Keratinocyte (primary cell): ENCODE measurements around the gene SEL1L. TPM values are rescaled to one million over a fixed set of nuclear protein-coding genes. Genes with fewer than 3 reads are reported as not detected.
A peak's percentile ranks its signal among the peaks of the same experiment; 100 is the strongest.

Experiments
- DNase-seq: peaks from one replicate; pipeline ENCODE4 v3.0.0-alpha.2; 2011; ENCODE audit warnings: low read depth, missing footprints, low spot score
- FAIRE-seq: peaks from 2 replicates; lab custom pipeline; 2011; peaks lifted over from hg19 to GRCh38; lab: Jason Lieb, UNC
- H2AFZ ChIP-seq: 2 replicates; pipeline ENCODE4 v1.6.0; 2012; ENCODE audit warnings: low read length, control low read depth, inconsistent platforms; ENCODE audit not compliant: control insufficient read depth
- H3K27ac ChIP-seq: 2 replicates; pipeline ENCODE4 v1.5.1; 2011; ENCODE audit warnings: low read length; ENCODE audit not compliant: control insufficient read depth, insufficient read depth
- H3K27me3 ChIP-seq: 3 replicates; pipeline ENCODE4 v1.6.0; 2011; ENCODE audit warnings: low read length; ENCODE audit not compliant: control insufficient read depth, insufficient read depth; ENCODE audit errors: extremely low read depth
- H3K36me3 ChIP-seq, 2 experiments: 2 replicates in 1 of 2; 3 replicates in 1 of 2; pipeline ENCODE4 v1.5.1; 2011; ENCODE audit warnings: low read length in 2 of 2, mild to moderate bottlenecking in 1 of 2; ENCODE audit not compliant: control insufficient read depth in 2 of 2, insufficient read depth in 2 of 2; ENCODE audit errors: extremely low read depth in 1 of 2
- H3K4me1 ChIP-seq: 3 replicates; pipeline ENCODE4 v1.5.1; 2011; ENCODE audit warnings: low read length; ENCODE audit not compliant: control insufficient read depth, insufficient read depth; ENCODE audit errors: extremely low read depth
- H3K4me2 ChIP-seq: 3 replicates; pipeline ENCODE4 v1.6.0; 2011; ENCODE audit warnings: low read depth, low read length; ENCODE audit not compliant: control insufficient read depth, insufficient read depth; ENCODE audit errors: extremely low read depth
- H3K4me3 ChIP-seq, 3 experiments: fragments of 200-600 bp in 1 of 3; sonication (generic) in 1 of 3; 2 replicates in 2 of 3; 3 replicates in 1 of 3; pipeline ENCODE4 v1.5.1; 2011 to 2016; ENCODE audit warnings: low read length in 3 of 3, mild to moderate bottlenecking in 3 of 3, control low read depth in 2 of 3, inconsistent platforms in 1 of 3, low read depth in 1 of 3, mixed read lengths in 1 of 3, mixed run types in 1 of 3, moderate library complexity in 1 of 3; ENCODE audit not compliant: control insufficient read depth in 2 of 3, insufficient read depth in 2 of 3; ENCODE audit errors: extremely low read depth in 1 of 3
- H3K79me2 ChIP-seq: 2 replicates; pipeline ENCODE4 v1.6.0; 2012; ENCODE audit warnings: low read length; ENCODE audit not compliant: control insufficient read depth, insufficient read depth
- H3K9ac ChIP-seq: 3 replicates; pipeline ENCODE4 v1.6.0; 2011; ENCODE audit warnings: low read length; ENCODE audit not compliant: control insufficient read depth, insufficient read depth; ENCODE audit errors: extremely low read depth
- H3K9me1 ChIP-seq: 3 replicates; pipeline ENCODE4 v1.6.0; 2011; ENCODE audit warnings: low read length; ENCODE audit not compliant: control insufficient read depth, insufficient read depth; ENCODE audit errors: extremely low read depth
- H3K9me3 ChIP-seq: 2 replicates; pipeline ENCODE4 v1.5.1; 2012; ENCODE audit warnings: low read depth, low read length; ENCODE audit not compliant: control insufficient read depth
- H4K20me1 ChIP-seq: 3 replicates; pipeline ENCODE4 v1.6.0; 2011; ENCODE audit warnings: low read length; ENCODE audit not compliant: control insufficient read depth, insufficient read depth; ENCODE audit errors: extremely low read depth
- CTCF ChIP-seq, 3 experiments: IDR thresholded peaks in 1 of 3; conservative IDR thresholded peaks in 1 of 3; optimal IDR thresholded peaks in 1 of 3; 2 replicates in 2 of 3; 3 replicates in 1 of 3; pipeline versions ENCODE3 to v1.5.1; 2011; ENCODE audit warnings: low read length in 3 of 3, mild to moderate bottlenecking in 3 of 3, moderate library complexity in 2 of 3, control low read depth in 1 of 3, inconsistent platforms in 1 of 3; ENCODE audit not compliant: insufficient read depth in 2 of 3; ENCODE audit errors: extremely low read depth in 1 of 3
- EZH2 ChIP-seq: IDR thresholded peaks from one replicate; pipeline ENCODE4 v1.6.1; 2012; ENCODE audit warnings: inconsistent platforms, mild to moderate bottlenecking, low read length, moderate library complexity
- dilution Hi-C: fragments of 300-500 bp; cut with MboI; formaldehyde crosslinking; loops from one replicate; pipeline ENCODE4 v1.7.0; 2020; ENCODE audit warnings: low sequenced_read_pairs; ENCODE audit not compliant: extremely low pct_ligation_motif_present
- polyA plus RNA-seq, 5 experiments: library from polyadenylated mRNA; depleted of rRNA in 3 of 5; stranded (reverse) in 3 of 5; stranded (forward) in 1 of 5; unstranded in 1 of 5; fragments of >200 nt; gene quantifications; 1 replicate in 1 of 5; 2 replicates in 3 of 5; 3 replicates in 1 of 5; pipeline versions ENCODE4 v1.2.1 to v1.2.3, GENCODE V29; 2011 to 2012; ENCODE audit warnings: missing spikeins in 2 of 5, low read depth in 1 of 5, low replicate concordance in 1 of 5

The SEL1L gene
- polyA plus RNA-seq, 1 donor (not counting 4 experiments of a cell fraction or from before 2014, with no cell fraction given), result 19.7 TPM

GRCh38 chr14:81480741-81481140, 52.9 kb downstream of the SEL1L start:
- FAIRE-seq, result no peak
- dilution Hi-C loops, result no loop called here
- H3K36me3 ChIP-seq, result peaks cover 14 to 24% of the 10 kb centered on the region in 2 experiments

GRCh38 chr14:81478446-81478845, 55.2 kb downstream of the SEL1L start:
- H3K4me1 ChIP-seq, result peaks cover 4% of the 10 kb centered on the region
- FAIRE-seq, result peak; percentile 44
- no peak overlapping the region for H3K9ac ChIP-seq
- DNase-seq, result no peak
- no peak overlapping the region for H3K4me3 ChIP-seq
- H3K27me3 ChIP-seq, result no peaks in the 10 kb centered on the region
- no peak overlapping the region for H3K27ac ChIP-seq
- dilution Hi-C loops, result no loop called here
- peaks cover 11 to 24% of the 10 kb centered on the region in 2 experiments for H3K36me3 ChIP-seq
- no peak for TF ChIP-seq CTCF (optimal IDR thresholded peaks at IDR 0.05 in 1 of 3, IDR thresholded peaks at IDR 0.05 in 1 of 3, conservative IDR thresholded peaks at IDR 0.05 in 1 of 3; ENCODE audit: extremely low read depth in 1 of 3, insufficient read depth in 2 of 3, low read length in 3 of 3)
- no peaks in the 10 kb centered on the region for H3K9me3 ChIP-seq
- no peaks in the 10 kb centered on the region for H4K20me1 ChIP-seq
- H3K4me2 ChIP-seq, result no peak overlapping the region
- no peak overlapping the region for H2AFZ ChIP-seq
- no peaks in the 10 kb centered on the region for H3K79me2 ChIP-seq
- H3K9me1 ChIP-seq, result no peaks in the 10 kb centered on the region

More at GRCh38 chr14:81480741-81481140, 52.9 kb downstream of the SEL1L start:
- peaks cover 2% of the 10 kb centered on the region for H3K4me1 ChIP-seq
- H3K4me2 ChIP-seq, result no peak overlapping the region
- no peaks in the 10 kb centered on the region for H3K79me2 ChIP-seq
- H3K4me3 ChIP-seq, result no peak overlapping the region
- H3K27me3 ChIP-seq, result no peaks in the 10 kb centered on the region
- TF ChIP-seq CTCF (optimal IDR thresholded peaks at IDR 0.05 in 1 of 3, IDR thresholded peaks at IDR 0.05 in 1 of 3, conservative IDR thresholded peaks at IDR 0.05 in 1 of 3; ENCODE audit: extremely low read depth in 1 of 3, insufficient read depth in 2 of 3, low read length in 3 of 3), result no peak
- no peak for TF ChIP-seq EZH2
- DNase-seq, result no peak
- no peak overlapping the region for H3K9ac ChIP-seq
- H4K20me1 ChIP-seq, result no peaks in the 10 kb centered on the region
- no peaks in the 10 kb centered on the region for H3K9me3 ChIP-seq
- no peaks in the 10 kb centered on the region for H3K9me1 ChIP-seq
- H3K27ac ChIP-seq, result no peak overlapping the region
- H2AFZ ChIP-seq, result no peak overlapping the region
